ENCODE data around the gene GPR35.

The GPR35 gene

DNA sequence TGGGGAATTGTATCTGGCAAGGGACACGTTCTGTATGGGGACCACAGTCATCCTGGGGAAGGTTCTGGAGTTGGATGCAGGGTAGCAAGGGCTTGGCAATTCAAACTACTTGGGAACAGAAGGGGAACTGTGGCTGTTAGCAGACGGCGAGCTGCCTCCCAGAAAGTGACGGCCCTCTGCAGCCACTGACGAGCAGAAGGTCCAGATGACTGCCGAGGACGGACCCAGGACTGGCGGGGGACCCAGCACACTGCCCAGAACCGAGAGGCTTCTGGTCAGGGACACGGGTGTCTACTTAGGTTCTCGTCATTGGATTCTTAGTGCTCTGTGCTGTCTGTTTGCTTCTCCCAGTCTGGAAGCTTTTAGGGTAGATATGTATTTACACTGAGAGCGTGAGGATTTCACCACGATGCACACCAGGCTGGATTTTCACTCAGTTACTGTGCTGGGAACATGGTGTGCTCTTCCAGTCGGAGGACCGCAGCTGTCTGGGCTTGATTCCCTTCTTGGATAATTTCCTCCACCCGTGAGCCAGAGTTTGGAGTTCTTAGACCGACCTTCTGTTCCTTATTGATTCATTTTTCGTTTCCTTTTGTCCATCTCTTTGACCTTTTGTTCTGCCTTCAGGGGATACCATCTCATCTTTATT is 13.4 kb downstream of the GPR35 start:
- no peak for DNase-seq (ENCODE audit: low spot score)

DNA sequence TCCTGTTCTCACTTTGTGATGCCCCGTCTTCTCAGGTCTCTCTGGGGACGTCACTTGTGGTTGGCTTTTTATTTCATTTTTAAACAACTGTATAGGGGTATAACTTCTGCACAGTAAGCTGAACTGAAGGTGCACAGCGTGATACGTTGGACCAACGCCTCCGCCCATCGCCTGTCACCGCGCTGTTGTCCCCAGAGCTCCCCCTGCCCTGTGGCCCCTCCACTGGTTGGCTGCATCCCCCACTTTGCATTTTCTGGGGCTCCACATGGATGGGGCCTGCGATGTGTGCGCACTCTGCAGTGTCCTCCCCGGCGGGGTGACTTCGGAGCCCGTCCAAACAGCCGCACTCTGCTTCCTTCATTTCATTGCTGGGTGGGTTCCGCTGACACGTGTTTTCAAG is 14.3 kb downstream of the GPR35 start:
- no peak for DNase-seq (ENCODE audit: low spot score)

GRCh38 chr2:240640939-240641338 is 15.7 kb downstream of the GPR35 start:
- DNase-seq (ENCODE audit: low spot score) = no peak

DNA sequence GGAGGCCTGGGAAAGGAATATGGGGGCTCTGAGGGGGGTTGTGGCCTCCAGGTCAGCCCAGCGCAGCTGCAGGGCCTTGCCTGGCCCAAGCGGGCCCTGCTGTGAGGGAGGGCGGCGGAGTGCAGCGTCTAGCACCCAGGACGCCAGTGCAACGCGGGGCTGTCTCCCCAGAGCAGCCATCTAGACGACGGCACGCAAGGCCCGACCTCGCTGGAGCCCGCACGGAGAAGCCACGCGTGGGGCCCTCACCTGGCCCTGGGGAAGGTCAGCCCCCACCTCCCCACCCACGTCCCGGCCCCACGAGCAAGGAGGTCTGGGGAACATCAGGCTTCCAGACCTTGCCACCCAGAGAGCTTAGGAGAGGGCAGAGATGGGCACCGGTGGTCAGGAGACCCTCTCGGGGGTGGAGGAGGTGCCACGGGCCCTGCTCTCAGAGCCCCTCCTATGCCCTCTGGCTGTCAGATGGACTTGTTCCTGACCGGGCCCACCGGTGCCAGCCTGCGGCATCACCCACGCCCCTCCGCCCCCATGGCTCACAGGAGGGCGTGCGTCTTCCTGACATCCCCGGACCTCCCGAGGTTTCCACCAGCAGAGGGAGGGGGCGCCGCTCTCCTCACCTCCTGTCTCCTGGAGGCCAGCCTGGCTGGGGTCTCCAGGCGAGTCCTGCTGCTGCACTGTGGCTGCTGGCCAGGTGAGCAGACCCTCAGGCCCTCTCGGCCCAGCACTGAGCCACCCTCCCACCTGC is 17.0 kb downstream of the GPR35 start:
- DNase-seq (ENCODE audit: low spot score) = no peak

GRCh38 chr2:240642806-240643092 is 17.5 kb downstream of the GPR35 start:
- no peak for DNase-seq (ENCODE audit: low spot score)

- no peak for DNase-seq (ENCODE audit: low spot score)
These were observed 18.0 kb downstream of the GPR35 start for GRCh38 chr2:240643093-240643810.

GRCh38 chr2:240643811-240644150 is 18.5 kb downstream of the GPR35 start:
- no peak for DNase-seq (ENCODE audit: low spot score)

- no peak for DNase-seq (ENCODE audit: low spot score)
These were observed 18.9 kb downstream of the GPR35 start for GRCh38 chr2:240644171-240644651.

DNA sequence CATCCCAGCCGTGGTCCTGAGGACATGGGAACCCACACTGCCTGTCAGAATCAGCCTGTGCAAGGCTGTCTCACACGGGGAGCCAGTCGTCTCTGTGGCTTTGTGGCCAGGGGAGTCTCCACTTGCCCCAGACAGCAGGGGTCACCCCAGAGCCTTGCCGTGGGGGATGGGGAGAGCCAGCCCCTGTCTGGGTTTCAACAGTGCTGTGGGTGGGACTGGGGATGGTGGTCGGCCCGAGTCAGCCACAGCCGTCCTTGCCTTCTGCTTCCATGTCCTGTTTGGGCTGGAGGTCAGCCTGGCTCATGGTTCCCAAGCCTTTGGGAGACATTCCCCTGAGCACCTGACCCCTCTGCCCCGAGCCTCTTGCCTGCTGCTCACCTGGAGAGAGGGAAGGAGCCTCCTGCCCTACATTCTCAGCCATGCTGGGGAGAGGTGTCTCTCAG is 19.6 kb downstream of the GPR35 start:
- DNase-seq (ENCODE audit: low spot score) = no peak

DNA sequence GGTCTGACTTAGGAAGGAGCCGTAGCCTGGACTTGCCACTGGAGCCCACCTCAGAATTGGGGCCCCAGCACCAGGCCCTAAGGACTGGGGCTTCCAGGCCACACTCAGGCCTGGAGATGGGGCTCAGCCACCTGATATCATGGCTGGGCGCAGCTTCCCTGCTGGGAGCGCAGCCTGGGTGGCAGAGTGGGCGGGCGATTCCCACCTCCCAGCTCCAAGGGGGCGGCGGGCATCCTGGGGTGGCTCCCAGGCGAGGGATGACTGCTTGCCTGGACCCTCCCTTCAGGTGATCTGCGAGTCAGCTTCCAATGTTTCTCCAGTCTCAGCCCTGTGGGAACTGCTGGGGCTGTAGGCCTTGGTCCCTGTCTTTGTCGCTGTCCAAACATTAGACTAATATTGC is 20.1 kb downstream of the GPR35 start:
- DNase-seq (ENCODE audit: low spot score) = no peak

- DNase-seq (ENCODE audit: low spot score) = no peak
These were observed 20.5 kb downstream of the GPR35 start for GRCh38 chr2:240645801-240646175.

DNA sequence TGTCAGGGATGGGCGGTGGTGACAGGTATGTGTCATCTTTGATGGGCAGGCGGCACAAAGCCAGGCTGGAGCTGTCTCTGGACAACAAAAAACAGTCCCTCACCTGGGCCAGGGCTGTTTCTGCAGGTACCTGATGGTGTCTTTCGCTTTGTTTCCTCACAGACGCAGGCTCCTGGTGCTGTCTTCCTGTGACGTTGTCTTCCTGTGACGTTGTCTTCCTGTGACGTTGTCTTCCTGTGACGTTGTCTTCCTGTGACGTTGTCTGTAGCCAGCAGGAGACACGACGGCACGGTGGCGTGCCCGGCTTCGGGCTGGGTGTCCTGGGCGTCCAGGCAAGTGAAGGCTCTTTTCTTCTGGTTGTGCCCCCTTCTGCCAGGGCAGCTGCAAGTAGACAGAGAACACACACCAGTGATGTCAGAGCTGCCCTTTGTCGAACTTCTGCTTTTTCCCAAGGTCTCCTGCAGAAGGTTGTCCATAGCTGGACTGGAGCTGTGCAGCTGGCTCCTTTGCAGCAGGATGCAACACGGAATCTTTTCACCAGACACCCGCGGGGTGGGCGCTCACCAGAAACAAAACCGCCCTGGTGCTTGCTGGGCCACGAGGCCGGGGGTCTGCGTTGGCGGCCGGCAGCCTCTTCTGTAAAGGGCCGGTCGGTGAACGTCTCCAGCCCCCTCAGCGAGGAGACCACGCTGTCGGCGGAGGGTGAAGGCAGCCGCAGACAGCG is 21.1 kb downstream of the GPR35 start:
- peak; percentile 40 for DNase-seq (ENCODE audit: low spot score)

GRCh38 chr2:240646900-240647502 is 21.7 kb downstream of the GPR35 start:
- DNase-seq (ENCODE audit: low spot score) = no peak

GRCh38 chr2:240647503-240648154 is 22.3 kb downstream of the GPR35 start:
- no peak for DNase-seq (ENCODE audit: low spot score)

- no peak for DNase-seq (ENCODE audit: low spot score)
These were observed 22.9 kb downstream of the GPR35 start for GRCh38 chr2:240648155-240648649.

- no peak for DNase-seq (ENCODE audit: low spot score)
These were observed 23.5 kb downstream of the GPR35 start for GRCh38 chr2:240648650-240649275.

DNA sequence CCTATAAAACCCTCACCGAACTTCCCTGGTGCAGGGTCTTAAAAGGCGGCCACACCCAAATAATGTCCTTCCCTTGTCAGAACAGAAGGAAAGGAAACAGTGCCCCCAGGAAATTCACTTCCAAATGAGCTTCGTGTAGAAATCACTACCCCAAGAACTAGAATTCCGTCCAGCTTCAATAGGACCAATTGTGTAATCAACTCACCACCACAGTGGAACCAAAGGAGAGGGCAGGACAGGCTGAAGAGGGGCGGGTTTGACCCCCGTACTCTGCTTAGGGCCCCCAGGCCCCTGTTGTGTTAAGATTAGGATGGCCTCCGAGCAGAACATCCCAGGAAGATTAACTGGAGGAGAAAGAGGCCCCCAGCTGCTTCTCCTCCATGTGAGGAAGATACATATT is 24.1 kb downstream of the GPR35 start:
- DNase-seq (ENCODE audit: low spot score) = no peak

GRCh38 chr2:240650254-240650965 is 25.1 kb downstream of the GPR35 start:
- no peak for DNase-seq (ENCODE audit: low spot score)

DNA sequence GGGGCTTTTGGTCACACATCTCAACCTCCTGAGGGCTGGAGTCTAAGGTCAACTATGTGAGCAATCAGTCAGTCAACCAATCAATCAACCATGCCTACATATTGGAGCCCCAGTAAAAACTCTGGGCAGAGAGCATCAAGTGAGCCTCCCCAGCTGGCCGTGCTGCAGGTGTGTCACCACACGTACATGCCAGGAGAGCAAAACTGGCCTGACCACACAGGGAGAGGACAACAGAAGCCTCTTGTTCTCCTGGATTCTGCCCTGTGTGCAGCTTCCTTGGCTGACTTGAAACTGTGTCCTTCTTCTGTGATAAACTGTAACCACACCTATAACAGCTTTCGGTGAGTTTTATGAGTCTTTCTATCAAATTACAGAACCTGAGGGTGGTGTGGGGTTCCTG is 25.9 kb downstream of the GPR35 start:
- DNase-seq (ENCODE audit: low spot score) = no peak
